GM19035 (cell line): ENCODE data around the gene PYGO2.

Source experiments
- ATAC-seq: cut with Tn5 transposase; IDR thresholded peaks from one replicate; pipeline ENCODE4 v1.9.1; 2021; ENCODE audit not compliant: unreplicated experiment

PYGO2 gene

GRCh38 chr1:154944401-154945159 is 17.0 kb downstream of the PYGO2 start:
- no peak for ATAC-seq

DNA sequence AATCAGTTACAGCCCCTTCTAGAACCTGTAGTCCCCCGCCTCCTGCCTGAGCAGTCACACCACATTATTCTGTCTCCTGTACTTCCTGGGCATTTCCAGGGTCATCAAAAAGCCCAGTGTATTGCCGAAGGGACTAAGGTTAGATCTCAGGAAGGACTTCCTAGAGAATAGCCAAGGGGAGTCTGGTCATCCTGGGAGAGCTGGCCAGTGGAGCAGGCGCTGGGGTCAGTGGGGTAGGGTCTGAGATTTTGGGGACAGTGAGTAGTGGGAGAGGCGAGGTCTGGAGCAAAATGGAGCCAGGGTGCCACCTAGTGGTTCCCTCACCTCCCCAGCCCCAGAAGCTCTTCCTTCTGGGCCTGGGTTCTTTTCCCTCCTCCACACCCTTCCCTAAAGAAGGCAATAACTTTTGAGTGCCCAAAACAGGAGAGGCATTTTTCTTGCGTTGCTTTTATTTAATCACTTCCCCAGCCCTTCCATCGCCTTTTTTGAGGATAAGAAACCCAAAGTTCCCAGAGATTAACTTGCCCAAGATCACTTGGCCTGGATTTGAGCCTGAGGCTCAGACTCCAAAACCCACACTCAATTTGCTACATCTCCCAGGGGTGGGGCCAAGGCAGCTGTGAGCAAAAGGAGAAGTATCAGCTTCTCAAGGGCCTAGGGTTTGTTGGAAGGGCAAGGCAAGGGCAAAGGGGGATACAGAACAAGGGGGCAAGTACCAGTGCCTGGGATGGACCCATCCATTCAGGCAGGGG is 17.8 kb downstream of the PYGO2 start:
- ATAC-seq: no peak

GRCh38 chr1:154941333-154942013 is 20.1 kb downstream of the PYGO2 start:
- ATAC-seq: no peak

GRCh38 chr1:154940651-154941194 is 20.9 kb downstream of the PYGO2 start:
- no peak for ATAC-seq

GRCh38 chr1:154940213-154940560 is 21.4 kb downstream of the PYGO2 start:
- no peak for ATAC-seq

GRCh38 chr1:154938604-154939399 is 22.8 kb downstream of the PYGO2 start:
- ATAC-seq: no peak

GRCh38 chr1:154937988-154938386 is 23.6 kb downstream of the PYGO2 start:
- ATAC-seq: no peak

DNA sequence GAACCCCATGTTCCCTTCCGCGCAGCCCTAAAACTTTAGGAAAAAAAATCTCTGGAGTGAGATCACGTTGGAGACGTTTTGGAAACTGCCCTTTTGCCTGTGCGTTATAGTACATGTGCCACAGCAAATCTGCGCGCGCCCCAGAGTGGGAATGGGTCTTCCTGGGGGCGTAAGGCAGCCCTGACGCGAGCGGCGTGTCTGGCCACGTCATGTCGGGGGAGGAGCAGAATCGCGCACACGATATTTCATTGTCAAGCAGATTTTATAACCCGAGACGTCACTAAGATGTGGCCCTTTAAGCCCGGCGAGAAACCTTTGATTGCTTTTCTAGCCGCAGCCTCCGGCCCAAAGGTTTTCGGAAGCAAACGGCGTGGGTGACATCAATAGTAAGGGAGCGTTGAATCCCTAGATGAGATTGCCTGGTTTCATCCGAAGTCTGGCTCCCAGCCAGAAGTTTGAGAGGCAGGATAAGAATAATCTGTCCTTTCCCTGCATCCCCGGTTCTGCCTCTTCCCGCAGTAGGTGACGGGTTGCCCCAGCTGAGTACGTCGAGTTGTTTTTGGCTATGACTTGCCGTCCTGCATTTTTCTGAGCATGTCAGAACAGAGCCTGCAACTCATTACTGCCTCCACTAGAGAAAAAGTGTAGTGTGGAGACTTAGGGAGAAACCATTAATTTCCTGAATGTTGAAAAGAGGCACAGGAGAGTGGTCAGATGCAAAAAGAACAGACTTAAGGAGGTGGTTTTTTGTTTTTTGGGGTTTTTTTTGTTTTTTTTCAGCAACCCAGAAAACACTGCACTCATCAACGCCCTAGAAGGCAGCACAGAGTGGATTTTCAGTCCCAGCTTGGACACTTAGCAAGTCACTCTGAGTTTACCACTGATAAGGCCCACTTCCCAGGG is 24.2 kb downstream of the PYGO2 start:
- peak; percentile 58 for ATAC-seq

DNA sequence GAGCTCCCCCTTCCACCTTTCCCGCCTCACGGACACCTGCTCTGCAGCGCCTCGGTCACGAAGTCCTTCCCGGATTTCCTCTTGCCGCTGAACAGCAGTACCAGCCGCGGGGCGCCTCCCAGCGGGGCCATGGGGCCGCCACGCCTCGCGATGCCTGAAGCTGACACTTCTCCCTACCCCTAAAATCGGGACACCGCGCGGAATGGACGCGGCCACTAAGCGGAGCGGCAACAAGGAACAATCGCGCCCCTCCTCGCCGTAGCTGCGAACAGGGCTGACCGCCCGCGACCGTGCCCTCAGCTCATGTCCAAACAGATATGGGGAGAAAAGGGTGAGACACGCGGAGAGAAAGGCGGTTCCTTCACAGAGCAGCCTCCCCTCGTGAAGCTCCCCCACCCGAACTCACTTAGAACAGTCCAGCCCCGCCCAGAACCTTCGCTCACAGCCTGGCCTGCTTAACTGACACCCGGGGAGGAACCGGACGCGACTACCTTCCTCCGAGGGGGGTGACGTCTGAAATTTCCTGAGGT is 25.0 kb downstream of the PYGO2 start, which contains the start of gene PMVK:
Gene PMVK (minus strand): TSS at position 165 of the 530 bp plus-strand sequence. CDS start 34 bp downstream, at position 131.
- ATAC-seq: peak; percentile 78

DNA sequence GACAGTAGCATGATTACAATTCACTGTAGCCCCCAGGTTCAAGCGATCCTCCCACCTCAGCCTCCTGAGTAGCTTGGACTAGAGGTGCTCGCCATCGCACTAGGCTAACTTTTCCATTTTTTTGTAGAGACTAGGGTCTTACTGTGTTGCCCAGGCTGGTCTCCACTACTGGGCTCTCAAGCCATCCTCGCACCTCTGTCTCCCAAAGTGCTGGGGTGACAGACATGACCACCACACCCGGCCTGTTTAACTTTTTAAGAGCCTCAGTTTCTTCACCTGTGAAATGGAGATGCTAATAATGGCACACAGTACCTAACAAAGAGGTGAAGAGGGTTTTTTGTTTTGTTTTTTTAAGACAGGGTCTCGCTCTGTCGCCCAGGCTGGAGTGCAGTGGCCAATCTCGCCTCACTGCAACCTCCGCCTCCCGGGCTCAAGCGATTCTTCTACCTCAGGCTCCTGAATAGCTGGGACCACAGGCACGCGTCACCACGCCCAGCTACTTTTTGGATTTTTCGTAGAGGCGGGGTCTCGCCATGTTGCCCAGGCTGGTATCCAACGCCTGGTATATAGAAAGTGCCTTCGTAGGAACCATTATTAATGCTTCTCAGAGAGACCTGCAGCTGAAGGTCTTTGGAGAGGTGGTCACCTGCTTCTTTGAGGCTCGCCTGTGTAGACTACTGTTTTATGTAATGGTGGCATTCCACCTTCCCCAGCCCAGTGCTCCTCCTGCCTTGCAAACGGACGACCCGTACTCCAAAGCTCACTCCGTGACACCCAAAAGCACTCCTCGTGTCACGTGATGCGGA is 25.6 kb downstream of the PYGO2 start:
- peak; percentile 2 for ATAC-seq

- no peak for ATAC-seq
Observed at GRCh38 chr1:154934358-154934948, 27.1 kb downstream of the PYGO2 start.

DNA sequence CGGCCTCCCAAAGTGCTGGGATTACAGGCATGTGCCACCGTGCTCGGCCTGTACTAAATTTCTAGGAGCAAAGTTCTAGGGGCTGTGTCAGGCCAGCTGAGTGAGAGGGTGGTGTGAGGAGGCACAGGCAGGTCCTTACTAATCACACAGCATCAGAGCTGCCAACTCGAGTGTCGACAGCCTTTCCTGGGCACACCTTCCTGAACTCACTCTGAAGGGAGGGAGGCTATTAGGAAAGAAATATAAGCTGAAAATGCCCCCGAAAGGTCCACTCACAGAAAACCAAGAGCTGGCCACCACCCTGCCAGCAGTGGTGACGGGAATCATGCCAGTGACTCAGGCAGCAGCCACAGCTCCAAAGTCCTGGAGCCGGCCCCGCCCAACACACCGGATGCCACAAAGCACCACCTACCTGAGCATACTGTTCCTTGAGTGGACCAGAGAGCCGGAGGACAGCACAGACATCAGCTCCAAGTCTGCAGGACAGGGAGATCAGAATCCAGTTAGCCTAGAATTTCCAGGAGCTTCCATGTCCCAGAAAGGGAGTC is 29.6 kb downstream of the PYGO2 start:
- no peak for ATAC-seq

- ATAC-seq: no peak
Observed at GRCh38 chr1:154926201-154926600, 35.4 kb downstream of the PYGO2 start.

DNA sequence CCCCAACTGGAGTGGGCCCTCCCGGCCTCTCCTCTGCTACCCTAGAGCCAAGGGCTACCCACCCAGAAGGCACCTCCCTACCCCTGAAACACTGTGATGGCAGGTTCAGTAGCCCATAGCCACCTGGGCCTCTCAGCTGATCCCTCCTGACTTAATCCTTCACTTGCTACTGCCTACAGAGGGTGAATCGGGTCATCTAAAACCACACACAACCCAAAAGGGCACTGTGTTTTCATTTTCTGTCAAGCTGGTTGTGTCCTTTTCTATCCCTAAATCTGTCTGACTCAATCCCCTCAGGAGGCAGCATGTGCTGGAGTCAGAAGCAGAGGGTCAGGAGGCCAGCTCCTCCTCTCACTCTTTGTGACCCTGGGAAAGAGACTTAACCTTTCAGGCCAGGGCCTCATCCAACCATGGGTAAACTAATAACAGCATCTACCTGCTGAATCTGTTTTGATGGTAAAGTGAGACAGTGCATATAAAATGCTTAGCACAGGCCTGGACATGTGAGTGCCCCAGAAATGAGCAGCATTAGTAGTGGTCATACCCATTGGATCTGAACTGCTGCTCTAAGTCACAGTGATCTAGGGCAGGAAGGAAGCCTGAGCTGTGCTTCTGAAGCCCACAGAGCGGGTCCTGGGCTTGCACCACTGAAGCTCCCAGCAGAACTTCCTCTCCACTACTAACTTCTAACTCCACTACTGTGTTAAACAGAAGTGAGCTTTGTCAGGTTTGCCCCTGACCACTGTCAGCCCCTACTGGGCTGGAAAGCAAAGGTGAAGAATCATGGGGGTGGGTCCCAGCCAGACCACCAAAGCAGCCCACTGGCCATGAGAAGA is 36.0 kb downstream of the PYGO2 start:
- no peak for ATAC-seq

DNA sequence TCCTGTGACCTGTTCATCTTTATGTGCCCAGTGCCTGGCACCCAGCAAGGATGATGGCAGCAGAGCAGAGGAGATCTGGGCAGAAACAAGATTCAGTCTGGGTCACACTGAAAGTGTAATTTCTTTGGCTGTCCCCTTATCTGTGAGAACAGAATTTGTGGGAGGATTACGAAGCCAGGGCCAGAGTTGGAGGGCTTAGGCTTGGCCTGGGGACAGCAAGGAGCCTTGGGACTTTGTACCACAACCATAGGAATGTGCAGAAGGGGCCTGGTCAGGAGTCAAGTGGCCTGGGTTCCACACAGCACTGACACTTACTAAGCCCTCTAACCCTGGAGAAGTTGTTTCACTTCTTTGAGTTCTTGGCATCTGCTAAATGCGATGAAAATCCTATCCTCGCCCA is 37.9 kb downstream of the PYGO2 start:
- no peak for ATAC-seq

GRCh38 chr1:154913273-154913672 is 48.3 kb downstream of the PYGO2 start:
- ATAC-seq: no peak

DNA sequence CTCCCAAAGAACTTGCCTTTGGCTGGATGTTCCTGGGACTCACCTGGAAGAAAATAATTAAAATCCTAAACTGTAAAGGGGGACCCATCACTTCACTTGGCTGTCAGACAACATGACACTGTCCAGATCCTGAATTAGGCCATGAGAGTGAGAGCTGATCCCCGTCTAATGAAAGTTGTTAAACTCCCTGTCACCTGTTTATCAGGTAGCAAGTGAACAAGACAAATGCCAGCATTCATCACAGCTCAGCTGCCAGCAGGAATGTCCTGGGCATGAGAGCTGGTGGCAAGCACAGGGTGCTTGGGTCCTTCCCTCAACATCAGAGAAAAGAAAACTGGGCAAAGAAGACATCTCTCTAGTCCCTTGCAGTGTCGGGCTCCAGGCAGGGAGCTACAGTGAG is 48.8 kb downstream of the PYGO2 start:
- no peak for ATAC-seq
